H1 (cell line): ENCODE measurements around the gene MYO15B. TPM values are rescaled to one million over a fixed set of nuclear protein-coding genes. Genes with fewer than 3 reads are reported as not detected.
A peak's percentile ranks its signal among the peaks of the same experiment; 100 is the strongest.

Source experiments
- CTCF ChIA-PET: fragments of 300-600 bp; sonication (Branson Sonifier 250); formaldehyde crosslinking; loops from one replicate; lab custom pipeline; 2021; ENCODE audit not compliant: partially characterized antibody; lab: Charles Lee
- POLR2A ChIA-PET: fragments of 300-600 bp; sonication (Branson Sonifier 250); formaldehyde crosslinking; loops from one replicate; lab custom pipeline; 2021; ENCODE audit warnings: inconsistent platforms; ENCODE audit not compliant: partially characterized antibody; lab: Charles Lee
- DNase-seq, 2 experiments: peaks; one replicate each; pipeline versions ENCODE4 v3.0.0 to v3.0.0-alpha.2; 2010 to 2022; ENCODE audit warnings: low spot score in 2 of 2, low read depth in 1 of 2, mixed read lengths in 1 of 2
- FAIRE-seq: peaks from 2 replicates; lab custom pipeline; 2011; peaks lifted over from hg19 to GRCh38; lab: Jason Lieb, UNC
- H2AFZ ChIP-seq: 2 replicates; pipeline ENCODE4 v1.8.1; 2012; ENCODE audit warnings: low read length, inconsistent platforms
- H2AK5ac ChIP-seq: 2 replicates; pipeline ENCODE4 v1.6.1; 2013; ENCODE audit warnings: low read depth, low read length
- H2BK120ac ChIP-seq: replicated peaks from 2 replicates; pipeline ENCODE3; 2013; ENCODE audit warnings: low read depth, low read length, inconsistent platforms
- H2BK12ac ChIP-seq: 2 replicates; pipeline ENCODE4 v1.6.1; 2013; ENCODE audit warnings: low read depth, low read length
- H2BK15ac ChIP-seq: 2 replicates; pipeline ENCODE4 v1.6.1; 2013; ENCODE audit warnings: low read length
- H2BK20ac ChIP-seq: 2 replicates; pipeline ENCODE4 v1.6.1; 2013; ENCODE audit warnings: low read length
- H2BK5ac ChIP-seq: 2 replicates; pipeline ENCODE4 v1.6.1; 2013; ENCODE audit warnings: low read depth, low read length
- H3K14ac ChIP-seq: 2 replicates; pipeline ENCODE4 v1.6.1; 2013; ENCODE audit warnings: inconsistent platforms; ENCODE audit not compliant: insufficient read length
- H3K18ac ChIP-seq: 2 replicates; pipeline ENCODE4 v1.6.1; 2013; ENCODE audit warnings: low read length; ENCODE audit errors: extremely low read depth
- H3K23ac ChIP-seq: 2 replicates; pipeline ENCODE4 v1.6.1; 2013; ENCODE audit warnings: inconsistent platforms; ENCODE audit not compliant: insufficient read length
- H3K23me2 ChIP-seq: 2 replicates; pipeline ENCODE4 v1.6.1; 2013; ENCODE audit warnings: low read depth, low read length
- H3K27ac ChIP-seq: 2 replicates; pipeline ENCODE4 v1.6.1; 2011; ENCODE audit warnings: low read depth, low read length, inconsistent platforms
- H3K27me3 ChIP-seq, 4 experiments: replicated peaks in 1 of 4; 1 replicate in 1 of 4; 2 replicates in 3 of 4; pipeline versions ENCODE4 v1.6.1 to v1.8.1; 2011 to 2013; ENCODE audit warnings: low read length in 3 of 4, mild to moderate bottlenecking in 3 of 4, inconsistent platforms in 2 of 4, mixed read lengths in 2 of 4, moderate library complexity in 1 of 4; ENCODE audit not compliant: control insufficient read depth in 3 of 4, insufficient read depth in 3 of 4; ENCODE audit errors: extremely low read depth in 1 of 4
- H3K36me3 ChIP-seq, 4 experiments: 2 replicates each; pipeline versions ENCODE4 v1.6.1 to v1.8.1; 2011 to 2013; ENCODE audit warnings: mild to moderate bottlenecking in 4 of 4, low read length in 3 of 4, moderate library complexity in 2 of 4, control low read depth in 1 of 4, inconsistent platforms in 1 of 4; ENCODE audit not compliant: insufficient read depth in 4 of 4, control insufficient read depth in 2 of 4
- H3K4ac ChIP-seq: replicated peaks from 2 replicates; pipeline ENCODE3; 2013; ENCODE audit warnings: low read length, low read depth, mixed read lengths, inconsistent platforms; ENCODE audit not compliant: insufficient read length
- H3K4me1 ChIP-seq, 4 experiments: replicated peaks in 1 of 4; 1 replicate in 1 of 4; 2 replicates in 3 of 4; pipeline versions ENCODE4 v1.6.1 to v1.8.1; 2011 to 2013; ENCODE audit warnings: low read length in 3 of 4, inconsistent platforms in 2 of 4, mixed read lengths in 1 of 4; ENCODE audit not compliant: insufficient read depth in 4 of 4, control insufficient read depth in 3 of 4
- H3K4me2 ChIP-seq, 2 experiments: 2 replicates each; pipeline versions ENCODE4 v1.6.1 to v1.8.1; 2011 to 2013; ENCODE audit warnings: low read depth in 2 of 2, low read length in 2 of 2, control low read depth in 1 of 2, inconsistent platforms in 1 of 2, mild to moderate bottlenecking in 1 of 2; ENCODE audit not compliant: insufficient read depth in 1 of 2
- H3K4me3 ChIP-seq, 4 experiments: fragments of 200-600, 300-600 bp in 1 of 4; sonication (generic), shearing (Covaris generic), sonication (Bioruptor Twin) in 1 of 4; 2 replicates each; pipeline versions ENCODE4 v1.5.1 to v1.8.1; 2011 to 2016; ENCODE audit warnings: low read length in 4 of 4, low read depth in 3 of 4, control low read depth in 2 of 4, inconsistent platforms in 2 of 4, mild to moderate bottlenecking in 2 of 4, mixed read lengths in 1 of 4, moderate library complexity in 1 of 4; ENCODE audit not compliant: insufficient read depth in 2 of 4; ENCODE audit errors: extremely low read depth in 1 of 4
- H3K56ac ChIP-seq: replicated peaks from 2 replicates; pipeline ENCODE3; 2013; ENCODE audit warnings: low read depth, mild to moderate bottlenecking, mixed read lengths, low read length, inconsistent platforms; ENCODE audit not compliant: insufficient read length
- H3K79me1 ChIP-seq: 2 replicates; pipeline ENCODE4 v1.6.1; 2013; ENCODE audit warnings: low read depth, low read length, control low read depth
- H3K79me2 ChIP-seq, 2 experiments: 2 replicates each; pipeline versions ENCODE4 v1.6.1 to v1.8.1; 2012 to 2013; ENCODE audit warnings: low read length in 2 of 2, mild to moderate bottlenecking in 2 of 2, inconsistent platforms in 1 of 2; ENCODE audit not compliant: insufficient read depth in 2 of 2, control insufficient read depth in 1 of 2
- H3K9ac ChIP-seq, 4 experiments: replicated peaks in 1 of 4; 1 replicate in 1 of 4; 2 replicates in 3 of 4; pipeline versions ENCODE4 v1.6.1 to v1.8.1; 2011 to 2013; ENCODE audit warnings: low read depth in 3 of 4, low read length in 3 of 4, control low read depth in 2 of 4, mild to moderate bottlenecking in 2 of 4, moderate library complexity in 2 of 4, inconsistent platforms in 1 of 4; ENCODE audit errors: extremely low read depth in 1 of 4
- H3K9me3 ChIP-seq, 2 experiments: 2 replicates each; pipeline versions ENCODE4 v1.6.1 to v1.8.1; 2012 to 2013; ENCODE audit warnings: mild to moderate bottlenecking in 2 of 2, moderate library complexity in 2 of 2, control low read depth in 1 of 2, inconsistent platforms in 1 of 2, low read depth in 1 of 2, low read length in 1 of 2, mixed read lengths in 1 of 2; ENCODE audit not compliant: insufficient read depth in 2 of 2
- H4K20me1 ChIP-seq, 2 experiments: replicated peaks in 1 of 2; 2 replicates each; pipeline versions ENCODE3 to v1.8.1; 2011 to 2013; ENCODE audit warnings: inconsistent platforms in 2 of 2, low read length in 2 of 2, mild to moderate bottlenecking in 1 of 2; ENCODE audit not compliant: insufficient read depth in 2 of 2, control insufficient read depth in 1 of 2
- H4K5ac ChIP-seq: 2 replicates; pipeline ENCODE4 v1.6.1; 2013; ENCODE audit warnings: low read length, low read depth, mixed read lengths, inconsistent platforms; ENCODE audit not compliant: insufficient read length
- H4K8ac ChIP-seq: 2 replicates; pipeline ENCODE4 v1.8.0; 2013; ENCODE audit warnings: mild to moderate bottlenecking, moderate library complexity, low read length, inconsistent platforms; ENCODE audit not compliant: insufficient read depth; ENCODE audit errors: extremely low read depth
- H4K91ac ChIP-seq: replicated peaks from 2 replicates; pipeline ENCODE3; 2013; ENCODE audit warnings: low read length, mixed read lengths, inconsistent platforms; ENCODE audit not compliant: insufficient read length
- ASH2L ChIP-seq: fragments of 200-600, 300-600 bp; sonication (generic); IDR thresholded peaks from one replicate; pipeline ENCODE4 v1.7.1; 2017; ENCODE audit warnings: low read length
- CEBPB ChIP-seq: IDR thresholded peaks from 2 replicates; pipeline ENCODE4 v1.6.1; 2012; ENCODE audit warnings: low read depth, low read length
- HDAC6 ChIP-seq: IDR thresholded peaks from one replicate; pipeline ENCODE4 v1.7.1; 2012; ENCODE audit warnings: low read depth, mild to moderate bottlenecking, inconsistent platforms, low read length, moderate library complexity
- KDM4A ChIP-seq: IDR thresholded peaks from one replicate; pipeline ENCODE4 v1.7.1; 2012; ENCODE audit warnings: low read depth, mild to moderate bottlenecking, moderate library complexity, low read length, inconsistent platforms; ENCODE audit not compliant: severe bottlenecking
- NANOG ChIP-seq: IDR thresholded peaks from 2 replicates; pipeline ENCODE4 v1.6.1; 2011; ENCODE audit warnings: low read length, low read depth, mild to moderate bottlenecking, inconsistent platforms; ENCODE audit not compliant: insufficient read depth, poor library complexity, severe bottlenecking
- POLR2A ChIP-seq, 2 experiments: IDR thresholded peaks; 1 replicate in 1 of 2; 2 replicates in 1 of 2; pipeline ENCODE4 v1.6.1; 2011; ENCODE audit warnings: low read depth in 2 of 2, low read length in 2 of 2, mild to moderate bottlenecking in 2 of 2; ENCODE audit errors: control extremely low read depth in 1 of 2
- POLR2AphosphoS5 ChIP-seq: IDR thresholded peaks from 2 replicates; pipeline ENCODE4 v1.6.1; 2011; ENCODE audit warnings: low read depth, low read length
- RBBP5 ChIP-seq: IDR thresholded peaks from 2 replicates; pipeline ENCODE4 v1.7.1; 2012; ENCODE audit warnings: low read depth, mild to moderate bottlenecking, inconsistent platforms, low read length, moderate library complexity, borderline replicate concordance
- TCF12 ChIP-seq: IDR thresholded peaks from 2 replicates; pipeline ENCODE4 v1.6.1; 2011; ENCODE audit warnings: low read depth, mild to moderate bottlenecking, low read length
- YY1 ChIP-seq: IDR thresholded peaks from 2 replicates; pipeline ENCODE4 v1.6.1; 2011; ENCODE audit warnings: low read depth, mild to moderate bottlenecking, low read length
- WGBS, 2 experiments: shearing (Covaris generic) in 1 of 2; methylation state at CpG; one replicate each; pipeline versions ENCODE4 v1.1.6 to v1.1.7; 2013 to 2015; ENCODE audit warnings: low lambda C conversion rate in 2 of 2, mixed read lengths in 2 of 2, inconsistent platforms in 1 of 2, low coverage in 1 of 2, missing lambda C conversion rate in 1 of 2; ENCODE audit not compliant: insufficient replicate concordance in 2 of 2, insufficient coverage in 1 of 2, insufficient read length in 1 of 2; ENCODE audit errors: extremely low coverage in 1 of 2, missing lambda C conversion rate in 1 of 2; 5-methylcytosine and 5-hydroxymethylcytosine counted together
- polyA plus RNA-seq, 7 experiments: library from polyadenylated mRNA; depleted of rRNA in 3 of 7; stranded (reverse) in 5 of 7; unstranded in 2 of 7; fragments of >200 nt in 5 of 7; fragments of 200-250 nt in 2 of 7; gene quantifications; 1 replicate in 5 of 7; 2 replicates in 1 of 7; 4 replicates in 1 of 7; pipeline versions ENCODE4 v1.2.1 to v1.2.3, GENCODE V29; 2011 to 2013; ENCODE audit warnings: missing spikeins in 2 of 7, mixed read lengths in 2 of 7
- total RNA-seq: library from RNA; stranded (reverse); fragmentation: NEBNext Ultra II Directional; extraction: Animal tissue kit (Norgen Biotek cat#: 25700); gene quantifications from 2 replicates; pipeline ENCODE4 v1.2.1, GENCODE V29; 2021
- TF ChIP-seq, protein P1 (sequence below): IDR thresholded peaks from 2 replicates; pipeline ENCODE4 v1.6.1; 2011; ENCODE audit warnings: low read depth, mild to moderate bottlenecking, low read length; ENCODE audit not compliant: insufficient read depth

Gene MYO15B
- total and polyA plus RNA-seq, 2 of the 8 experiments (the other 6 are each of a cell fraction or from before 2014, with no cell fraction given): 7.1 to 11.2 TPM

DNA sequence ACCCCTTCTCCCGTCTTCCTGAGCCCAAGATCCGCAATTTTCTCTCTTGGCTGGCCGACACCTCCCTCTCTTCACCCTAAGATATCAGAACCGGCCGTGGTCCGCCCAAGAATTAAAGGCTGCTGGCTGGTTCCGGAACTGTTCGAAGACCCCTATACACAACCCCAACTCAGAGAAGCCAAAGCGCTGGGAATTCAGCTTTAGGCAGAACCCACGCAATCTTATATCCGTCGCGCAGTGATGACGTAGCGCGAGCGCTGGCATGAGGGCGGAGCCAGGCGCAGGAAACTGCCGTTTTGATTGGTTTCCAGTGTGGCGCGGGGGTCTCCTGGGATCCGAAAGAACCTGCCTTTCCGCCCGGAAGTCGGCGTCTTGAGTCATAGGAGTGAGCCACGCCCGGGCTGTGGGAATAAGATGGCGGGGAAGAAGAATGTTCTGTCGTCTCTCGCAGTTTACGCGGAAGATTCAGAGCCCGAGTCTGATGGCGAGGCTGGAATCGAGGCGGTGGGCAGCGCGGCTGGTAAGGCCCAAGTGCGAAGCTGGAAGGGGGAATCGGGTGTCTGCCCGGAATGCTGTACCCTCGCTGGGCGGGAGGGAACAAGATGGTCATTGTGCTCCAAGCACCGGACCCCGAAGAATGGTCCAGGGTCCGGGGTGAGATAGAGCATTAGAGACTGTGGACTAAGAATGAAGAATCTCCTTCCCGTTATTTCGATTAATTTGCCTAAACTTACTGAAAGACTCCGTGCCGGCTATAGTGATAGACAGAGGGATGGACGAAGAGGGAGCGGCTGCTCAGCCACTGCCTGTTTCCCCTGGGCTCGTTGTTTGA is 79.6 kb downstream of the MYO15B start, which contains the start of the genes RECQL5 and SAP30BP:
Gene RECQL5, minus strand, starts transcription at position 196 of the 832 bp plus-strand sequence. CDS start 597 bp downstream, outside the sequence.
Gene SAP30BP, plus strand, starts transcription at position 380 of the 832 bp plus-strand sequence. Its CDS starts 35 bp downstream, at position 415.
- H3K18ac ChIP-seq: peak within 1 kb of the TSS; percentile 88; the same call in 1 of the 2 replicates
- no peak within 1 kb of the TSS for H2BK15ac ChIP-seq
- FAIRE-seq: peak; percentile 13
- no peak within 1 kb of the TSS for H2BK20ac ChIP-seq
- peaks cover 0 to 13% (median 3%) of the 10 kb centered on the region in 4 experiments; a peak in 2 of 7 replicates for H3K4me1 ChIP-seq
- H3K9me3 ChIP-seq: no peaks in the 10 kb centered on the region
- 3% methylated on average over 55 of the region's 55 CpGs; no CpG with 5 or more reads in 1 of the 2 experiments for WGBS, 2 experiments
- ChIA-PET POLR2A (interaction anchor here (0.7 to 4.1 kb wide), 23 partner anchors 8 to 160 kb away, joined by 3 to 42 read pairs (median 4); partner anchors contain the start of genes ITGB4 and SMIM5), CTCF (interaction anchor here (0.6 to 51.0 kb wide), 10 partner anchors 9 to 113 kb away, joined by 3 to 2200 read pairs (median 5); partner anchors contain the start of gene SMIM5)
- H3K36me3 ChIP-seq: peaks cover 7 to 31% (median 22%) of the 10 kb centered on the region in 4 experiments; a peak in 6 of 8 replicates
- peak within 1 kb of the TSS; percentile 90 to 98 (median 96) for H3K9ac ChIP-seq
- H3K56ac ChIP-seq: no peak within 1 kb of the TSS
- no peak within 1 kb of the TSS for H3K4ac ChIP-seq
- peaks cover 2% of the 10 kb centered on the region; the same call in 1 of the 2 replicates for H3K79me1 ChIP-seq
- H3K27me3 ChIP-seq: no peaks in the 10 kb centered on the region
- H2BK5ac ChIP-seq: peak within 1 kb of the TSS; percentile 98
- peak within 1 kb of the TSS; percentile 79 for H4K5ac ChIP-seq
- H2BK12ac ChIP-seq: no peak within 1 kb of the TSS; the same call in 1 of the 2 replicates
- H4K91ac ChIP-seq: peak within 1 kb of the TSS; percentile 26
- DNase-seq: peak; percentile 94 to 97
- peak within 1 kb of the TSS; percentile 81 to 99 (median 96) for H3K4me3 ChIP-seq
- H3K14ac ChIP-seq: no peak within 1 kb of the TSS
- peak within 1 kb of the TSS; percentile 70 to 96 for H3K4me2 ChIP-seq
- H3K79me2 ChIP-seq: peaks cover 11 to 61% of the 10 kb centered on the region in 2 experiments; a peak in 3 of 4 replicates
- H2AFZ ChIP-seq: 0 out of 2 replicates have a peak within 1 kb of the TSS, but pooled peaks have one; percentile 33
- H3K23ac ChIP-seq: no peak within 1 kb of the TSS
- H4K20me1 ChIP-seq: peaks cover 4 to 8% of the 10 kb centered on the region in 2 experiments
- H4K8ac ChIP-seq: peak within 1 kb of the TSS; percentile 99; the same call in 1 of the 2 replicates
- peak within 1 kb of the TSS; percentile 88 for H3K27ac ChIP-seq
- H3K23me2 ChIP-seq: peaks cover 5% of the 10 kb centered on the region; the same call in 1 of the 2 replicates
- no peak within 1 kb of the TSS for H2BK120ac ChIP-seq
- H2AK5ac ChIP-seq: no peak within 1 kb of the TSS
- no peak; the same call in 1 of the 2 replicates for TF ChIP-seq CEBPB
- no peak for TF ChIP-seq HDAC6
- peak; percentile 79 to 88 for TF ChIP-seq POLR2A (IDR thresholded peaks at IDR 0.05; ENCODE audit: control extremely low read depth in 1 of 2, low read depth in 2 of 2, low read length in 2 of 2)
- TF ChIP-seq RBBP5: peak; percentile 85
- TF ChIP-seq, protein P1, sequence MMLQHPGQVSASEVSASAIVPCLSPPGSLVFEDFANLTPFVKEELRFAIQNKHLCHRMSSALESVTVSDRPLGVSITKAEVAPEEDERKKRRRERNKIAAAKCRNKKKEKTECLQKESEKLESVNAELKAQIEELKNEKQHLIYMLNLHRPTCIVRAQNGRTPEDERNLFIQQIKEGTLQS: peak; percentile 59; the same call in 1 of the 2 replicates
- peak; percentile 87 for TF ChIP-seq ASH2L
- TF ChIP-seq YY1: peak; percentile 96
- TF ChIP-seq POLR2AphosphoS5: peak; percentile 82
- no peak for TF ChIP-seq TCF12
- no peak for TF ChIP-seq NANOG
- peak; percentile 72 for TF ChIP-seq KDM4A
